Measurements from ENCODE around the gene TTC21A.

DNA sequence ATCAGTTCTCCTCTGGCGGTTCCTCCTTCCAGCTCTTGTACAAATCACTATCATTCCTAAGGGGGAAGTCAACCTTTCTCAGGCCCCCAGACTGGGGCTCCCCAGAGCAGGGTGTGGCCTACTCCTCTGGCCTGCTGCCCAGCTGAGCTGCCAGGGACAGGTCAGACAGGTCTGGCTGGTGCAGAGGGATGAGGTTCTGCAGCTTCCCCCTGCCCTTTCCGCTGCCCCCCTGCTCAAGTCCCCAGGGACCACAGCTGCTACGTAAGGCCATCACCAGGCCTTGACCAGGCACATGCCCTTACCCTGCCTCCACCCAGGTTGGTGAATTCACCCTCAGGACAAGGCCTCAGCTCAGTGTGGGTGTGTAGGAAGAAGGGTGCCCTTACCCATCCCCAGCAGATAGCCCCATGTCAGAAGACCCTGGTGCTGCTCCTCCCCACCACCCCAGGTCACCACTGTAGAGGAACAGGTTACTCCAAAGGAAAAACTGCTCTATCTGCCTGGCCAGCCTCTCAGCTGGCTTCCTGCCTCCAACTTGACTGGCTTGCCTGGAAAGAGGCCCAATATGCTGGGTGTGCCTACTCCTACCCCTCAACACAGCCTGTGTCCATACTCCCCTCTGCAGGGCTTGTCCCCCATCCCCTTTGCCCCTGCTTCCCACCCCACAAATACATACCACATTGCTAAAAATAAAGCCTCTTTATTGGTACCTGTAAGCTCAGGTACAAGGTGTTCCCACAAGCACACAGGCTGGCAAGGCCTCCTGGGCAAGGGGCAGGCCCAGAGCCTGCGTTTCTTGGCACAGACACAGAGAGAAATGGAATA lies 33.9 kb downstream of the TTC21A start:
- TF ChIP-seq, protein P1, sequence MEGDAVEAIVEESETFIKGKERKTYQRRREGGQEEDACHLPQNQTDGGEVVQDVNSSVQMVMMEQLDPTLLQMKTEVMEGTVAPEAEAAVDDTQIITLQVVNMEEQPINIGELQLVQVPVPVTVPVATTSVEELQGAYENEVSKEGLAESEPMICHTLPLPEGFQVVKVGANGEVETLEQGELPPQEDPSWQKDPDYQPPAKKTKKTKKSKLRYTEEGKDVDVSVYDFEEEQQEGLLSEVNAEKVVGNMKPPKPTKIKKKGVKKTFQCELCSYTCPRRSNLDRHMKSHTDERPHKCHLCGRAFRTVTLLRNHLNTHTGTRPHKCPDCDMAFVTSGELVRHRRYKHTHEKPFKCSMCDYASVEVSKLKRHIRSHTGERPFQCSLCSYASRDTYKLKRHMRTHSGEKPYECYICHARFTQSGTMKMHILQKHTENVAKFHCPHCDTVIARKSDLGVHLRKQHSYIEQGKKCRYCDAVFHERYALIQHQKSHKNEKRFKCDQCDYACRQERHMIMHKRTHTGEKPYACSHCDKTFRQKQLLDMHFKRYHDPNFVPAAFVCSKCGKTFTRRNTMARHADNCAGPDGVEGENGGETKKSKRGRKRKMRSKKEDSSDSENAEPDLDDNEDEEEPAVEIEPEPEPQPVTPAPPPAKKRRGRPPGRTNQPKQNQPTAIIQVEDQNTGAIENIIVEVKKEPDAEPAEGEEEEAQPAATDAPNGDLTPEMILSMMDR (IDR thresholded peaks at IDR 0.05), result peak in 1 of 7 experiments; percentile 9
- peak in 1 of 3 donors; percentile 11 for TF ChIP-seq POLR2A (IDR thresholded peaks at IDR 0.05)
